Activated CD4-positive, alpha-beta T cell treated with anti-CD3 and anti-CD28 coated beads for 36 hours (primary cell): ENCODE data around the gene EEF1A2. TPM values are rescaled to one million over a fixed set of nuclear protein-coding genes. Genes with fewer than 3 reads are reported as not detected.
"Not testable (repeated sequence)": the region's sequence is repeated elsewhere in the genome, so short reads cannot be mapped to it uniquely, and the experiment has no call there.

Source experiments
- ATAC-seq: fragments of 200-7000 bp; cut with Tn5 transposase; one replicate; pipeline ENCODE4 v1.10.0; 2021; ENCODE audit warnings: mild to moderate bottlenecking, moderate library complexity
- CTCF ChIA-PET: fragments of 350-600 bp; sonication (Branson Sonifier 250); formaldehyde crosslinking; loops from one replicate; lab custom pipeline; 2021; ENCODE audit warnings: antibody characterized with exemption; lab: Charles Lee
- POLR2A ChIA-PET: fragments of 350-600 bp; sonication (Branson Sonifier 250); formaldehyde crosslinking; loops from one replicate; lab custom pipeline; 2021; ENCODE audit warnings: antibody characterized with exemption, inconsistent platforms; lab: Charles Lee
- DNase-seq: peaks from one replicate; pipeline ENCODE4 v3.0.0-alpha.2; 2020
- H3K27ac Mint-ChIP-seq: one replicate; pipeline ENCODE4 v1.8.0; 2021; ENCODE audit warnings: mixed read lengths
- H3K27me3 Mint-ChIP-seq: one replicate; pipeline ENCODE4 v1.8.0; 2021; ENCODE audit warnings: mixed read lengths
- H3K36me3 Mint-ChIP-seq: one replicate; pipeline ENCODE4 v1.8.0; 2021; ENCODE audit warnings: low read depth, mixed read lengths
- H3K4me1 Mint-ChIP-seq: one replicate; pipeline ENCODE4 v1.8.0; 2021; ENCODE audit warnings: mixed read lengths
- H3K4me3 Mint-ChIP-seq: one replicate; pipeline ENCODE4 v1.8.0; 2021; ENCODE audit warnings: mild to moderate bottlenecking, moderate library complexity, mixed read lengths
- H3K9me3 Mint-ChIP-seq: one replicate; pipeline ENCODE4 v1.8.0; 2021; ENCODE audit warnings: low read depth, mixed read lengths
- intact Hi-C, 2 experiments: fragments of 100-400 bp; cut with DNase I in 1 of 2; cut with micrococcal nuclease in 1 of 2; formaldehyde crosslinking; loops; one replicate each; pipeline versions ENCODE4 v1.14.2 to v1.15.1; 2022 to 2024; cut with DNase I, micrococcal nuclease
- total RNA-seq, 2 experiments: library from RNA; stranded (reverse); gene quantifications; one replicate each; pipeline ENCODE4 v1.2.3, GENCODE V29; 2021

EEF1A2 gene
- total RNA-seq, 2 experiments from 2014 or later: 0.69 to 0.81 TPM

- peak overlapping the region; percentile 77 for H3K4me3 Mint-ChIP-seq
- intact Hi-C loops: loop anchor here (1.0 to 5.0 kb wide), 17 partner anchors 17 to 735 kb away; partner anchors contain the start of genes ARFGAP1 (in 1 of the 2), GMEB2 (in 1 of the 2), PCMTD2 (in 1 of the 2) and PRPF6 (in 1 of the 2)
- ATAC-seq (peak; percentile 55), DNase-seq (peak; percentile 74)
- H3K36me3 Mint-ChIP-seq: peaks cover 29% of the 10 kb centered on the region
- peaks cover 2% of the 10 kb centered on the region for H3K27me3 Mint-ChIP-seq
- CTCF ChIA-PET: interaction anchor here (0.6 to 4.0 kb wide), 4 partner anchors 18 to 560 kb away, joined by 3 to 21 read pairs (median 4); partner anchors contain the start of gene PTK6
- POLR2A ChIA-PET: no interaction called here
- peaks cover 10% of the 10 kb centered on the region for H3K4me1 Mint-ChIP-seq
- H3K27ac Mint-ChIP-seq: peak overlapping the region; percentile 47
- H3K9me3 Mint-ChIP-seq: peaks cover 6% of the 10 kb centered on the region
These were observed 21.0 kb upstream of the EEF1A2 start for GRCh38 chr20:63519668-63520503.

- intact Hi-C loops: no loop called here
- Mint-ChIP-seq H3K4me3 (peak overlapping the region; percentile 77), H3K4me1 (peaks cover 12% of the 10 kb centered on the region), H3K36me3 (peaks cover 29% of the 10 kb centered on the region), H3K27me3 (peaks cover 4% of the 10 kb centered on the region), H3K27ac (peak overlapping the region; percentile 47), H3K9me3 (peaks cover 10% of the 10 kb centered on the region)
- CTCF ChIA-PET: interaction anchor here (0.6 to 4.0 kb wide), 2 partner anchors 19 to 513 kb away, joined by 3 to 21 read pairs; partner anchors contain the start of gene PTK6
- POLR2A ChIA-PET: interaction anchor here (0.6 kb wide), 1 partner anchor 464 kb away, joined by 4 read pairs; no protein-coding TSS in a partner anchor
- ATAC-seq (no peak), DNase-seq (no peak)
These were observed 20.2 kb upstream of the EEF1A2 start for GRCh38 chr20:63518946-63519667.

DNA sequence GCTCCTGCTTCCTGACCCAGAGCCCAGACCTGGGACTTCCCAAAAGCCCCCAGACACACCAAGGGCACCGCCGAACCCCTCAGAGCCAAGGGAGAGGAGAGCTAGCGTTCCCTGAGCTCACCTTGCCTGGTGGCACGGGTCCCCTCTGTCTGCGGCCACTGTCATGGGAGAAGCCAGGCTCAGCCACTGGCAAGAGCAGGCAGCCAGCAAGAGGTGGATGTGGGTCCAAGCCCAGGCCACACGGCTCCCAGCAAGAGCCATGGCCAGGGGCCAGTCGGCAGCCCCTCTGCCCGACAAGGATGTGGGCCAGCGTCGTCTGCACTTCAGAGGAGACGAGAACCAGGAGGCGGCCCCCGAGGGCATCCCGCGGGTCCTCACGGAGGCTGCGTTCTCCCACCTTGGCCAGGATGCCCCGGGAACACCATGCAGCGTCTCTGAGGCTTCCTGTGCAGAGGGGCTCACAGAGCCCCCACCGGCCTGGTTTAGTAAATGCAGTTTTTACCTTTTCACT is 19.5 kb upstream of the EEF1A2 start:
- peaks cover 9% of the 10 kb centered on the region for H3K9me3 Mint-ChIP-seq
- intact Hi-C loops: no loop called here
- peaks cover 12% of the 10 kb centered on the region for H3K4me1 Mint-ChIP-seq
- ATAC-seq: no peak
- H3K4me3 Mint-ChIP-seq: no peak overlapping the region
- H3K36me3 Mint-ChIP-seq: peaks cover 23% of the 10 kb centered on the region
- CTCF ChIA-PET: no interaction called here
- POLR2A ChIA-PET: no interaction called here
- no peak for DNase-seq
- peaks cover 6% of the 10 kb centered on the region for H3K27me3 Mint-ChIP-seq
- no peak overlapping the region for H3K27ac Mint-ChIP-seq

GRCh38 chr20:63517376-63518309 is 18.8 kb upstream of the EEF1A2 start:
- H3K27ac Mint-ChIP-seq: no peak overlapping the region

DNA sequence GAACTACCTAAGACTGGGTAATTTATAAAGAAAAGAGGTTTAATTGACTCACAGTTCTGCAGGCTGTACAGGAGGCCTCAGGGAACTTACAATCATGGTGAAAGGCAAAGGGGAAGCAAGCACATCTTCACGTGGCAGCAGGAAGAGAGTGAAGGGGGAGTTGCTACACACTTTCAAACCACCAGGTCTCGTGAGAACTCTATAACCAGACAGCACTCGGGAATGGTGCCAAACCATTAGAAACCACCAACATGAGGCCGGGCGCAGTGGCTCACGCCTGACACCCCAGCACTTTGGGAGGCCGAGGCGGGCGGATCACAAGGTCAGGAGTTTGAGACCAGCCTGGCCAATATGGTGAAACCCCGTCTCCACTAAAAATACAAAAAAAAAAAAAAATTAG is 15.6 kb upstream of the EEF1A2 start:
- DNase-seq, ATAC-seq, CTCF ChIA-PET, H3K4me3 Mint-ChIP-seq, H3K27ac Mint-ChIP-seq, H3K36me3 Mint-ChIP-seq, H3K4me1 Mint-ChIP-seq, intact Hi-C loops: not testable (repeated sequence)
- Mint-ChIP-seq H3K9me3 (peaks cover 12% of the 10 kb centered on the region), H3K27me3 (peaks cover 24% of the 10 kb centered on the region)
- POLR2A ChIA-PET: interaction anchor here (0.6 kb wide), 1 partner anchor 24 kb away, joined by 7 read pairs; no protein-coding TSS in a partner anchor

More at GRCh38 chr20:63517376-63518309, 18.8 kb upstream of the EEF1A2 start:
- Mint-ChIP-seq H3K27me3 (peaks cover 13% of the 10 kb centered on the region), H3K4me3 (no peak overlapping the region), H3K9me3 (peaks cover 12% of the 10 kb centered on the region), H3K36me3 (peaks cover 15% of the 10 kb centered on the region), H3K4me1 (peaks cover 11% of the 10 kb centered on the region)
- ChIA-PET POLR2A (no interaction called here), CTCF (no interaction called here)
- DNase-seq (no peak), ATAC-seq (no peak)
- intact Hi-C loops: no loop called here

- H3K27ac Mint-ChIP-seq: no peak overlapping the region
- intact Hi-C loops: no loop called here
- H3K4me3 Mint-ChIP-seq: no peak overlapping the region
- DNase-seq (no peak), ATAC-seq (no peak)
- peaks cover 12% of the 10 kb centered on the region for H3K9me3 Mint-ChIP-seq
- H3K27me3 Mint-ChIP-seq: peaks cover 29% of the 10 kb centered on the region
- ChIA-PET CTCF (no interaction called here), POLR2A (no interaction called here)
- peaks cover 4% of the 10 kb centered on the region for H3K36me3 Mint-ChIP-seq
- peaks cover 1% of the 10 kb centered on the region for H3K4me1 Mint-ChIP-seq
These were observed 14.3 kb upstream of the EEF1A2 start for GRCh38 chr20:63513207-63513606.

DNA sequence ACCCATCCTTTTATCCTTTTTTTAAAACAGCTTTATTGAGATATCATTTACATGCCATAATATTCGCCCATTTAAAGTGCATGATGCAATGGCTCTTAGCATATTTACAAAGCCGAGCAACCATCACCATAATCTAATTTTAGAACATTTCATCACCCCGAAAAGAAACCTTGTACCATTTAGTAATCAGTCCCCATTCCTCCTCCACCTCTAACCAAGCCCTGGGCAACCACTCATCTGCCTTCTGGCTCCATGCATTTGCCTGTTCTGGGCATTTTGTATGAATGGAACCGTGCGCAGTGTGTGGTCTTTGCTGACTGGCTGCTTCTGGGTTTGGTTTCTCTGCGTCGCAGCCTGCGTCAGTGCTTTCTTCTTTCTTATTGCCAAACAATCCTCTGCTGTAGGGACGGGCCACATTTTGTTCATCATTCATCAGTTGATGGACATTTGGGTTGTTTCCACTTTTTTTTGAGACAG is 10.2 kb upstream of the EEF1A2 start:
- H3K36me3 Mint-ChIP-seq: peaks cover under 1% of the 10 kb centered on the region
- H3K9me3 Mint-ChIP-seq: peaks cover 13% of the 10 kb centered on the region
- intact Hi-C loops: no loop called here
- ATAC-seq (no peak), DNase-seq (no peak)
- H3K4me3 Mint-ChIP-seq: no peak overlapping the region
- POLR2A ChIA-PET: no interaction called here
- peaks cover 38% of the 10 kb centered on the region for H3K27me3 Mint-ChIP-seq
- peaks cover 3% of the 10 kb centered on the region for H3K4me1 Mint-ChIP-seq
- CTCF ChIA-PET: no interaction called here
- no peak overlapping the region for H3K27ac Mint-ChIP-seq

GRCh38 chr20:63508072-63508768 is 9.3 kb upstream of the EEF1A2 start:
- Mint-ChIP-seq H3K27me3 (peaks cover 35% of the 10 kb centered on the region), H3K4me3 (peak overlapping the region; percentile 20), H3K4me1 (peaks cover 3% of the 10 kb centered on the region), H3K36me3 (no peaks in the 10 kb centered on the region), H3K27ac (no peak overlapping the region), H3K9me3 (peaks cover 8% of the 10 kb centered on the region)
- ChIA-PET CTCF (no interaction called here), POLR2A (no interaction called here)
- DNase-seq (no peak), ATAC-seq (no peak)
- intact Hi-C loops: no loop called here

DNA sequence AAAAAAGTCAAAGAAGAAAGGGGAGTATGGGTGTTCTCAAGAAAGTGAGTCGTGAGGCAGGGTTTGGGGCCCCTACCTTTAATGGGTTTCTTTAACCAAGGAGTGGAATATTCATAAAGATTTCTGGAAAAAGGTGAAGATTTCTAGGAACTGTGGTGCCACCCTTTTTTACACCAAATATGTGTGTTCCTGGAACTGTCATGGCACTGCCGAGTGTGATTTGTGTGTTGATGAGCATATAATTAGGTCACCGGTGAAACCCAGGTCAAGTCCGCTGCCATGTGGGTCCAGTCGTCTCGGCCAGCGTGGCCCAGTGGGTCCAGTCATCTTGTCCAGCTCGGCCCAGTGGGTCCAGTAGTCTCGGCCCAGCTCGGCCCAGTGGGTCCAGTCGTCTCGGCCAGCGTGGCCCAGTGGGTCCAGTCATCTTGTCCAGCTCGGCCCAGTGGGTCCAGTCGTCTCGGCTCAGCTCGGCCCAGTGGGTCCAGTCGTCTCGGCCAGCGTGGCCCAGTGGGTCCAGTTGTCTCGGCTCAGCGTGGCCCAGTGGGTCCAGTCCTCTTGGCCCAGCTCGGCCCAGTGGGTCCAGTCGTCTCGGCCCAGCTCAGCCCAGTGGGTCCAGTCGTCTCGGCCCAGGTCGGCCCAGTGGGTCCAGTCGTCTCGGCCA is 8.3 kb upstream of the EEF1A2 start:
- Mint-ChIP-seq H3K4me3 (no peak overlapping the region), H3K27ac (no peak overlapping the region), H3K27me3 (peaks cover 30% of the 10 kb centered on the region), H3K36me3 (no peaks in the 10 kb centered on the region), H3K4me1 (peaks cover 3% of the 10 kb centered on the region), H3K9me3 (peaks cover 7% of the 10 kb centered on the region)
- ChIA-PET POLR2A (no interaction called here), CTCF (no interaction called here)
- intact Hi-C loops: no loop called here
- ATAC-seq (no peak), DNase-seq (no peak)

GRCh38 chr20:63505723-63506122 is 6.8 kb upstream of the EEF1A2 start:
- POLR2A ChIA-PET: no interaction called here

More at GRCh38 chr20:63505723-63506122, 6.8 kb upstream of the EEF1A2 start:
- CTCF ChIA-PET: interaction anchor here (0.5 kb wide), 1 partner anchor 604 kb away, joined by 3 read pairs; no protein-coding TSS in a partner anchor
- DNase-seq: no peak
- no peak overlapping the region for H3K27ac Mint-ChIP-seq
- H3K9me3 Mint-ChIP-seq: peaks cover 7% of the 10 kb centered on the region
- peaks cover 30% of the 10 kb centered on the region for H3K27me3 Mint-ChIP-seq
- H3K36me3 Mint-ChIP-seq: no peaks in the 10 kb centered on the region
- no peak overlapping the region for H3K4me3 Mint-ChIP-seq
- no peak for ATAC-seq
- H3K4me1 Mint-ChIP-seq: peaks cover 3% of the 10 kb centered on the region
- intact Hi-C loops: no loop called here
